Measurements from ENCODE around the gene CAMKK1. TPM values are rescaled to one million over a fixed set of nuclear protein-coding genes. Genes with fewer than 3 reads are reported as not detected.
A peak's percentile ranks its signal among the peaks of the same experiment; 100 is the strongest.

CAMKK1 gene
- total and polyA plus RNA-seq, 2 donors (not counting 3 experiments of a cell fraction or from before 2014, with no cell fraction given) = 4.5 to 6.1 TPM

- no peaks in the 10 kb centered on the region for H4K20me1 ChIP-seq (replicated peaks; ENCODE audit: control insufficient read depth, extremely low read depth, insufficient read depth, low read length)
- peak; percentile 38 for TF ChIP-seq POLR2AphosphoS5 (IDR thresholded peaks at IDR 0.05; ENCODE audit: insufficient read depth, low read depth, low read length)
- TF ChIP-seq FOS (IDR thresholded peaks at IDR 0.05; ENCODE audit: borderline replicate concordance, insufficient read depth, low read length) = peak; percentile 75
- TF ChIP-seq MYC (IDR thresholded peaks at IDR 0.05; ENCODE audit: low read depth, low read length) = no peak
- H3K9me1 ChIP-seq (replicated peaks; ENCODE audit: control insufficient read depth, extremely low read depth, insufficient read depth, low read length) = no peaks in the 10 kb centered on the region
- DNase-seq (ENCODE audit: low read depth, low spot score) (peak; percentile 77), FAIRE-seq (peak; percentile 95)
- no peak overlapping the region for H3K4me2 ChIP-seq (ENCODE audit: insufficient read depth, low read length)
- intact Hi-C loops (cut with micrococcal nuclease) (no loop called here), dilution Hi-C loops (cut with MboI; ENCODE audit: extremely low pct_ligation_motif_present, low sequenced_read_pairs) (no loop called here)
- no peak overlapping the region for H3K4me3 ChIP-seq (replicated peaks in 1 of 3; ENCODE audit: insufficient read depth in 1 of 3, low read depth in 1 of 3, low read length in 3 of 3)
- ChIA-PET POLR2A (no interaction called here), CTCF (interaction anchor here (0.7 to 9.2 kb wide), 7 partner anchors 20 to 152 kb away, joined by 3 to 82 read pairs (median 5); partner anchors contain the start of gene NCBP3)
- H3K9ac ChIP-seq (replicated peaks; ENCODE audit: extremely low read depth, insufficient read depth, low read length) = peak overlapping the region; percentile 19
- no peaks in the 10 kb centered on the region for H3K36me3 ChIP-seq (ENCODE audit: control insufficient read depth in 2 of 2, extremely low read depth in 1 of 2, insufficient read depth in 2 of 2, low read length in 2 of 2)
- no peaks in the 10 kb centered on the region for H3K9me3 ChIP-seq (replicated peaks; ENCODE audit: control insufficient read depth, insufficient read depth, low read length)
- peak overlapping the region; percentile 38 for H2AFZ ChIP-seq (ENCODE audit: low read depth, low read length)
- BruUV-seq (replicated peaks) = no TSS peak
- H3K4me1 ChIP-seq (ENCODE audit: control insufficient read depth, extremely low read depth, insufficient read depth, low read length) = peaks cover 78% of the 10 kb centered on the region
- no peaks in the 10 kb centered on the region for H3K27me3 ChIP-seq (ENCODE audit: control insufficient read depth in 2 of 2, insufficient read depth in 2 of 2, low read length in 2 of 2)
- H3K79me2 ChIP-seq (ENCODE audit: control insufficient read depth, insufficient read depth, low read length) = peaks cover 21% of the 10 kb centered on the region
- H3K27ac ChIP-seq (ENCODE audit: insufficient read depth, low read depth, low read length) = peak overlapping the region; percentile 72
Measured at GRCh38 chr17:3890082-3890877, 2.6 kb downstream of the CAMKK1 start.

GRCh38 chr17:3889325-3890012, 3.4 kb downstream of the CAMKK1 start:
- Histone ChIP-seq H3K4me1 (ENCODE audit: control insufficient read depth, extremely low read depth, insufficient read depth, low read length) (peaks cover 70% of the 10 kb centered on the region), H3K27me3 (ENCODE audit: control insufficient read depth in 2 of 2, insufficient read depth in 2 of 2, low read length in 2 of 2) (no peaks in the 10 kb centered on the region), H3K4me2 (ENCODE audit: insufficient read depth, low read length) (no peak overlapping the region), H3K4me3 (replicated peaks in 1 of 3; ENCODE audit: insufficient read depth in 1 of 3, low read depth in 1 of 3, low read length in 3 of 3) (no peak overlapping the region), H3K27ac (ENCODE audit: insufficient read depth, low read depth, low read length) (peak overlapping the region; percentile 72), H4K20me1 (replicated peaks; ENCODE audit: control insufficient read depth, extremely low read depth, insufficient read depth, low read length) (no peaks in the 10 kb centered on the region), H2AFZ (ENCODE audit: low read depth, low read length) (no peak overlapping the region), H3K36me3 (ENCODE audit: control insufficient read depth in 2 of 2, extremely low read depth in 1 of 2, insufficient read depth in 2 of 2, low read length in 2 of 2) (no peaks in the 10 kb centered on the region), H3K9me1 (replicated peaks; ENCODE audit: control insufficient read depth, extremely low read depth, insufficient read depth, low read length) (no peaks in the 10 kb centered on the region), H3K9me3 (replicated peaks; ENCODE audit: control insufficient read depth, insufficient read depth, low read length) (no peaks in the 10 kb centered on the region), H3K79me2 (ENCODE audit: control insufficient read depth, insufficient read depth, low read length) (peaks cover 21% of the 10 kb centered on the region), H3K9ac (replicated peaks; ENCODE audit: extremely low read depth, insufficient read depth, low read length) (peak overlapping the region; percentile 20)
- dilution Hi-C loops (cut with MboI; ENCODE audit: extremely low pct_ligation_motif_present, low sequenced_read_pairs) = no loop called here
- TF ChIP-seq EZH2 (IDR thresholded peaks at IDR 0.05; ENCODE audit: borderline replicate concordance, low read depth, low read length, severe bottlenecking) = no peak
- no peak for TF ChIP-seq FOS (IDR thresholded peaks at IDR 0.05; ENCODE audit: borderline replicate concordance, insufficient read depth, low read length)
- no peak for TF ChIP-seq GATA2 (IDR thresholded peaks at IDR 0.05; ENCODE audit: insufficient read depth, insufficient read length, low read depth, low read length)
- no peak for TF ChIP-seq POLR2AphosphoS5 (IDR thresholded peaks at IDR 0.05; ENCODE audit: insufficient read depth, low read depth, low read length)
- no peak for TF ChIP-seq CTCF (IDR thresholded peaks at IDR 0.05; ENCODE audit: extremely low read depth in 1 of 2, insufficient read depth in 1 of 2, low read depth in 1 of 2, low read length in 2 of 2)
- no peak for TF ChIP-seq JUN (IDR thresholded peaks at IDR 0.05; ENCODE audit: borderline replicate concordance, insufficient read depth, insufficient read length, low read depth)
- no peak for TF ChIP-seq MAX (IDR thresholded peaks at IDR 0.05; ENCODE audit: insufficient read depth, insufficient read length)
- TF ChIP-seq MYC (IDR thresholded peaks at IDR 0.05; ENCODE audit: low read depth, low read length) = no peak
- DNase-seq (ENCODE audit: low read depth, low spot score) (no peak), FAIRE-seq (peak; percentile 18)
- BruUV-seq (replicated peaks) = no TSS peak
- POLR2A ChIA-PET = no interaction called here
- intact Hi-C loops (cut with micrococcal nuclease) = no loop called here
- CTCF ChIA-PET = interaction anchor here (0.6 to 9.2 kb wide), 7 partner anchors 23 to 152 kb away, joined by 3 to 82 read pairs (median 5); partner anchors contain the start of gene NCBP3

Measured in endothelial cell of umbilical vein (primary cell).